GM18861 (cell line): ENCODE results near the gene TUBGCP6.

Source experiments
- ATAC-seq: cut with Tn5 transposase; IDR thresholded peaks from one replicate; pipeline ENCODE4 v1.9.1; 2021; ENCODE audit not compliant: unreplicated experiment

Gene TUBGCP6

GRCh38 chr22:50184004-50184901, 60.6 kb downstream of the TUBGCP6 start:
- ATAC-seq: no peak

DNA sequence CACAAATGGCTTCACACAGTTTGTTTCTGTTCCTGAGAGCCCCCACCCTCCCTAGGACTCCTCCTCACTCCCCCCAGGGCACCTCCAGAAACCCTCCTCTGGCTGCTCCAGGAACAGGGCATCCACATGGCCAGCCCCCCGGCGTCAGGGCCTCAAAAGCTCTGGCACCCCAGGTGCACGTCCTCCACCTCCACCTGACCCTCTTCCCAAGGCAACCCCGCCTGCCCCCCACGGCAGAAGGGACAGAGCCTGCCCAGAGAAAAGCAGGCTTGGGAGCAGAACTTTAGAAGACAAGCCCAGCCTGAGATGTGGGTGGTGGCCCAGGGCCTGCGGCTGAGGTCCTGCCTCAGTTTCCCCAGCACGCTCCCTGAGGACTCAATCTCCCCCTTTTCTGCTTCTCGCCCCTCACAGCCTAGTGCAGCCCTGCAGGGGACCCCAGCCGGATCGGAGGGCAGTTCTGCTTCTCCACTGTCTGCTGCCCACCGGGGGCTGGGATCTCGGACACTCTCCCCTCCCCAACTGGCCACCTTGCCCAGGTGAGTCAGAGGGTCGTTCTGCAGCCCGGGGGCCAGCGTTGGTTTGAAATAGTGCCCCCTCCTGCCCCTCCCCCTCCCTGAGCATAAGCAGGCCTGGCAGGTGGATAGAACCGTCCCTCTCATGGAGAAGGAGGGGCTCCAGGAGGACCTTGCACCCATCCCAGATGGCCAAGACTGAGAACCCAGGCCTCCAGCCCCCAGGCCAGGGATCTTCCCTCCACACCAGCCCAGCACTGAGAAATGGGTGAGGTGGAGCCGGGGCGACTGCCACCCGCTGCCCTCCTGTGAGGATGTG, 61.5 kb downstream of the TUBGCP6 start:
- ATAC-seq: no peak

GRCh38 chr22:50182176-50183081, 62.4 kb downstream of the TUBGCP6 start:
- no peak for ATAC-seq

- no peak for ATAC-seq
Measured at GRCh38 chr22:50180727-50181521, 63.9 kb downstream of the TUBGCP6 start.

GRCh38 chr22:50179937-50180726, 64.7 kb downstream of the TUBGCP6 start:
- ATAC-seq: no peak

GRCh38 chr22:50178871-50179869, 65.7 kb downstream of the TUBGCP6 start:
- ATAC-seq: no peak

DNA sequence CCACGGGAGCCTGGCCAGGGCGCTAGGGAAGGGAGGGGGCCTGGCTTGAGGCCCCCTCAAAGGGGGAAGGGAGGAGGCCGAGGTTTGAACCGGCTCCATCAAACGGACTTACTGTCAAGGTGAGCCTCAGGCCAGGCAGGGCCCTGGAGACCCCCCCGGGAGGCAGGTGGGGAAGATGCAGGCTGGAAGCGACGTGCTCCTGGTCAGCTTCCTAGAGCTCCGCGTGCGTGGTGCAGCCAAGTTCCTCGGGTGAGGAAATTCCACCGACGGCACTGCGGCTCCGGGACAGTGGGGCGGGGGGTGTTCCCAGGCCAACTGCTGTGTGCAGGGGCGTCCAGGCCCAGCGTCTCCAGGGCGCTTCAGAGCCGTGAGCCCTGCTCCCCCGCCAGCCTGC, 66.4 kb downstream of the TUBGCP6 start:
- no peak for ATAC-seq

GRCh38 chr22:50177537-50178470, 67.0 kb downstream of the TUBGCP6 start:
- ATAC-seq: no peak

GRCh38 chr22:50176850-50177536, 67.8 kb downstream of the TUBGCP6 start:
- no peak for ATAC-seq

DNA sequence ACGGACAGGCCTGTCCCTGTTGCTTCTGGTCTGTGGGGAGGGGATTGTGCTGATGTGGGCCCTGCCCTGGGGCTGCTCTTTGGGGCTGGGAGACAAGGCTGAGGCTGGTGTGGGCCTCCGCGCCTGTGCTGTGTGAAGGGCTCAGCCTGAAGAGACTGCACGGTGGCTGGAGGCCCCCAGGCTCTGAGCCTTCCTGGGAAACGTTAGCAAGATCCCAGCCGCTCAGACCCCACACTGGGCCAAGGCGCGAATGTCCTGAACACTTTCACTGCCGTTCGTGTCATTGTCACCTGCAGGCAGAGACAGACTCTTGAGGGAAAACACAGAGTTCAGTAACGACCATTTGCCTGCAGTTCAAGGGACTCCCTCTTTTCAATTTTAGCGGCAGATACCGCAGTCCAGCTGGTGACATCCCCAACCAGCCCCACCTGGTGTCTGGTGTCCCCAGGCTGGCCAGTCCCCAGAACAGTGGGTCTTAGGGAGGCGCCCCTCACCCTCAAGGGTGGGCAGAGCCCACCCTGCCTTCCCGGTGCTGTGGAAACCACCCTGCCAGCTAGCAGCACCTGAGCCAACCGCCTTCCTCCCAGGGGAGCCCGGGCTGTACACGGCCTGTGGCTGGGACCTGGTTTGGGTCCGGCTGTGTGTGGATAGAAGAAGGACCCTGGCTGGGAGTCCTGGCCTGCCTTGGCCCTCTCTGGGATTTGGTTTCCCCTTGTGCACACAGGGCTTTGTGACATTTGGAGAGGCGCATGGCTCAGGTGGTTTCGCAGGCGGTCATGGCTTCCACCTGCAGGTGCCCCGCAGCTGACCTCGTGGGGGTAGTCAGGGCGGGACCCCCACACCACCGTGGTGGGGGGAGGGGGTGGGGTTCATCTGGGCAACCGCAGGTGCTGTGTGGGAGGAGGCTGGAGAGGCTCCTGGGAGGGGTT, 68.6 kb downstream of the TUBGCP6 start:
- no peak for ATAC-seq

GRCh38 chr22:50175191-50175461, 69.7 kb downstream of the TUBGCP6 start:
- ATAC-seq: no peak

DNA sequence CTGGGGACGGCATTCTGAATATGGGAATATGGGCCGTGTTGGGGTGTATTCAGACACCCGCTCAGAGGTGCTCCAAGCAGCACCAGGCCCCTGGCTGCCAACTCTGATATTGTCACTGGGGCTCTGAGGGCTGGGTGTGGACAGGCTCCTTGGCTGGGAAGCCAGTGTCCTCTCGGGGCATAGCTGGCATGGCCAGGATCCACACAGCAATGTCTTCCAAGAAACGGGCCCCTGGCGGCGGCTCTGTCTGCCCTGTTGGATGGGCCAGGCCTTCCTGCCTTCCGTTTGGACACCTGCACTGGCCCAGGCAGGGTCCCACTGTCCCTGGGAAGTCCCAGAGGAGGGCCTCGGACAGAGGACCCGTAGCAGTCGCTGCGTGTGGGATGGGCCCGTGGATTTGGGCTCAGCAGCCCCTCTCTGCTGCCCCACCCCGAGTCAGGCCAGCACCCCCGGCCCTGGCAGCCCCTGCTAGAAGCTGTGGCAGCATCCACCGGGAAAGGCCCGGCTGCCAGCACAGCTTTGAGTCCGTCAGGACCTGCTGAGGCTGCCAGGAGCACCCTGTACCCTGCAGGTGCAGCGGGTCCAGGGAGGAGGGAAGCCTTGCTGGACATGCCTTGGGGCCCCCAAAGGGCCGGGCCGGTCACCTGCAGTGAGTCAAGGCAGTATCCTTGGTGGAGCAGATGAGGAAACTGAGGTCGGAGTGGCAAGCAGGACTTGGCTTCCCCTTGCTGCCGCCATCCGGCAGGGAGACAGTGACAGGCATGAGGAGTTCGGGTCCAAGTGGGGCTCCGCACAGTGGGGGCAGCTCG, 70.2 kb downstream of the TUBGCP6 start:
- ATAC-seq: no peak

DNA sequence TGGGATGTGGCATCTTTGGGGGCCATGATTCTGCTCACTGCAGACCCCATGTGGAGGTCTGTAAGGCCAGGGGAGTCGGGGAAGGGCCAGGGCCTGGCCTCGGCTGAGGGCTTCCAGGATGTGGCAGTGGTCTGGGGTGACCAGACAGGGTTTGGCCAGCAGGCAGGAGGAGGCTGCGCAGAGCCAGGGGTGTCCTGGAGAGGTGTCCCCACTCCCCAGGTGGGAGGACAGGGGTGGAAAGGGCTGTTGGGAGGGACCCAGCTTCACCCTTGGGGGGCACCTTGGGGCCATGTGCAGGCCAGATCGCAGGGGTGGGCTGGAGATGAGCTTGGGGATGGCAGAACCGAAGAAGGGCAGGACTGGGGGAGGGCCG, 70.9 kb downstream of the TUBGCP6 start:
- ATAC-seq: no peak

DNA sequence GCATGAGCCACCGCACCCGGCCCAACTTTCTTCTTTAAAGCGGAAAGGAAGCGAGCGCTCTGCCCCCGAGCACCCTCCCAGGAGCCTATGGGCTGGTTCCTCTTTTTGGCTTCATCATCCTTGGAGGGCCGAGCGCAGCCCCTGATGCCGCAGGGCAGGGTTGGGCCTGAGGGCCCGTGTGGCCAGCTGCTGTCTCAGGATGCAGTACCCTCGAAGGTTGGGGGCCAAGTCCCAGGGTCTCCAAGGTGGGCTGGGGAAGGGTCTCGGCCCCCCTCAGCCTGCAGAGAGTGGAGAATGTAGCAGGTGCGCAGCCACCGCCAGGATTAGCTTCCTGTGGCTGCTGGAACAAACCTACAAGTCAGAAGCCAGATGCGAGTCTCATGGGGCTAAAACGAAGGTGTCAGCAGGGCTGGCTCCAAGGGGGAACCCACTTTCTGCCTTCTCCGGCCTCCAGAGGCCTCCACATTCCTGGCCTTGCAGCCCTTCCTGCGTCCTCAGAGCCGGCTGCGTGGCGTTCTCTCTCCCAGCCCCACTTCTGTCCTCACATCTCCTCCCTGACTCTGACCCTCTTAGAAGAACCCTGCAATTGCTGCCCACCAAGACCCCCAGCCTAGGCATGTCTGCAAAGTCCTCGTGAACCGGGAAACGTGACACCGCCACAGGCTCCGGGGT, 71.4 kb downstream of the TUBGCP6 start:
- no peak for ATAC-seq
